ENCODE data around the gene YTHDC2. TPM values are rescaled to one million over a fixed set of nuclear protein-coding genes. Genes with fewer than 3 reads are reported as not detected.

YTHDC2 gene
- total and polyA plus RNA-seq, 12 donors = 4.9 to 20.9 (median 13.0) TPM

- no peak overlapping the region for H3K4me3 ChIP-seq
- H3K9me3 ChIP-seq = peaks cover 0 to 5% (median 0%) of the 10 kb centered on the region in 11 donors
- peaks cover 0 to 5% (median 0%) of the 10 kb centered on the region in 9 donors for H3K4me1 ChIP-seq
- TF ChIP-seq CTCF (IDR thresholded peaks at IDR 0.05) = no peak
- H3K27me3 ChIP-seq = no peaks in the 10 kb centered on the region
- intact Hi-C loops (cut with DNase I) = no loop called here
- H3K36me3 ChIP-seq = peaks cover 0 to 69% (median 6%) of the 10 kb centered on the region in 9 donors
- WGBS, 2 donors = 76 to 94% methylated on average over 2 of the region's 2 CpGs
- no peak overlapping the region for H3K27ac ChIP-seq
- DNase-seq = no peak
- no peak for ATAC-seq
These were observed 64.6 kb downstream of the YTHDC2 start for GRCh38 chr5:113578091-113578490.

GRCh38 chr5:113581388-113581787 lies 67.9 kb downstream of the YTHDC2 start:
- 93 to 94% methylated on average over 2 of the region's 2 CpGs for WGBS, 2 donors
- intact Hi-C loops (cut with DNase I) = no loop called here
- Histone ChIP-seq H3K27me3 (no peaks in the 10 kb centered on the region), H3K4me3 (no peak overlapping the region), H3K36me3 (peaks cover 0 to 75% (median 20%) of the 10 kb centered on the region in 9 donors), H3K4me1 (no peaks in the 10 kb centered on the region), H3K27ac (no peak overlapping the region), H3K9me3 (no peaks in the 10 kb centered on the region)
- TF ChIP-seq CTCF (IDR thresholded peaks at IDR 0.05) = no peak
- ATAC-seq = no peak
- no peak for DNase-seq

GRCh38 chr5:113598150-113598549 lies 84.7 kb downstream of the YTHDC2 start:
- Histone ChIP-seq H3K36me3 (peaks cover 0 to 42% (median 14%) of the 10 kb centered on the region in 9 donors), H3K27ac (no peak overlapping the region), H3K9me3 (no peaks in the 10 kb centered on the region), H3K4me3 (no peak overlapping the region), H3K27me3 (no peaks in the 10 kb centered on the region), H3K4me1 (peaks cover 0 to 16% (median 0%) of the 10 kb centered on the region in 9 donors)
- WGBS, 2 donors = 83% methylated on average over 2 of the region's 2 CpGs
- intact Hi-C loops (cut with DNase I) = no loop called here
- DNase-seq (no peak), ATAC-seq (no peak)
- no peak for TF ChIP-seq CTCF (IDR thresholded peaks at IDR 0.05)

GRCh38 chr5:113598926-113599325 lies 85.4 kb downstream of the YTHDC2 start:
- no peaks in the 10 kb centered on the region for H3K27me3 ChIP-seq
- no peaks in the 10 kb centered on the region for H3K9me3 ChIP-seq
- DNase-seq (no peak), ATAC-seq (no peak)
- no peak overlapping the region for H3K4me3 ChIP-seq
- intact Hi-C loops (cut with DNase I) = no loop called here
- H3K27ac ChIP-seq = no peak overlapping the region
- WGBS, 2 donors = 53 to 67% methylated on average over 2 of the region's 2 CpGs
- H3K36me3 ChIP-seq = peaks cover 0 to 34% (median 6%) of the 10 kb centered on the region in 9 donors
- H3K4me1 ChIP-seq = peaks cover 0 to 16% (median 0%) of the 10 kb centered on the region in 9 donors
- TF ChIP-seq CTCF (IDR thresholded peaks at IDR 0.05) = no peak

Data from heart right ventricle (tissue), 16 donors.